Measurements from ENCODE around the gene ANAPC5.

DNA sequence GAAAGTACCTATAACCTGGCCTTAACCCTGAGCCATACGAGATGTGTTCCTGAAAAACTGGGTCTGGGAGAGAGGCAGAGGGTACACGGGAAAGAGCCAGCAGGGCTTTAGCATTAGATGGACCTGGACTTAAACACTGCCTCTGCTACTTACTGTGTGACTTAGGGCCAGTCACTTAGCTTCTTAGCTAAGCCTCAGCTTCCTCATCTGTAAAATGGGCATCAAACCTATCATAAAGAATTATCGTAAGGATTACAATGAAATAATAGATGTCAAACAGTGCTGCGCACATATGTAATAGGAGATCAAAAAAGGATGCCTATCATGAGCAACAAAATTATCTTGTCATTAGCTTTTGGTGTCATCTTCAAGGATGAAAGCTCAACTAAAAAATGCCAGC is 23.6 kb downstream of the ANAPC5 start:
- TF ChIP-seq EZH2 (IDR thresholded peaks at IDR 0.05; ENCODE audit: insufficient read depth, poor library complexity, severe bottlenecking) (no peak), EZH2phosphoT487 (IDR thresholded peaks at IDR 0.05; ENCODE audit: insufficient read depth, low read depth) (no peak)
